Measurements from ENCODE around the gene FAS. TPM values are rescaled to one million over a fixed set of nuclear protein-coding genes. Genes with fewer than 3 reads are reported as not detected.

FAS gene
- total RNA-seq, 1 experiment from 2014 or later, result 9.3 TPM

DNA sequence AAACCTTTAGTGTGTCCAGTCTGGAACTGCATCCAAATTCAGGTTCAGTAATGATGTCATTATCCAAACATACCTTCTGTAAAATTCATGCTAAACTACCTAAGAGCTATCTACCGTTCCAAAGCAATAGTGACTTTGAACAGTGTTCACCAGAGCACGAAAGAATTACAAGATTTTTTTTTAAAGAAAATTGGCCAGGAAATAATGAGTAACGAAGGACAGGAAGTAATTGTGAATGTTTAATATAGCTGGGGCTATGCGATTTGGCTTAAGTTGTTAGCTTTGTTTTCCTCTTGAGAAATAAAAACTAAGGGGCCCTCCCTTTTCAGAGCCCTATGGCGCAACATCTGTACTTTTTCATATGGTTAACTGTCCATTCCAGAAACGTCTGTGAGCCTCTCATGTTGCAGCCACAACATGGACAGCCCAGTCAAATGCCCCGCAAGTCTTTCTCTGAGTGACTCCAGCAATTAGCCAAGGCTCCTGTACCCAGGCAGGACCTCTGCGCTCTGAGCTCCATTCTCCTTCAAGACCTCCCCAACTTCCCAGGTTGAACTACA, 694 bp upstream of the FAS start:
- ChIA-PET CTCF (interaction anchor here (1.0 to 2.3 kb wide), 6 partner anchors 27 to 224 kb away, joined by 3 to 13 read pairs (median 4); no protein-coding TSS in a partner anchor), RAD21 (ENCODE audit: low non-redundant PET in 1 of 2, low total read pairs in 2 of 2, uncharacterized antibody in 2 of 2, unreplicated experiment in 2 of 2) (no interaction called here), POLR2A (interaction anchor here (0.7 kb wide), 1 partner anchor 155 kb away, joined by 4 read pairs; no protein-coding TSS in a partner anchor)
- intact Hi-C loops (cut with micrococcal nuclease), result no loop called here
- Histone ChIP-seq H3K9me3 (ENCODE audit: control insufficient read depth in 1 of 2, insufficient read depth in 1 of 2, low read depth in 1 of 2, low read length in 2 of 2) (no peaks in the 10 kb centered on the region), H3K4me2 (ENCODE audit: low read length) (peak overlapping the region; percentile 95), H3K9me2 (ENCODE audit: insufficient read depth) (no peaks in the 10 kb centered on the region), H2AFZ (ENCODE audit: low read depth, low read length, poor library complexity, severe bottlenecking) (peak overlapping the region; percentile 82), H4K20me1 (ENCODE audit: insufficient read depth) (no peaks in the 10 kb centered on the region), H3K27me3 (ENCODE audit: insufficient read depth, low read length) (no peaks in the 10 kb centered on the region), H3K4me1 (ENCODE audit: control insufficient read depth in 1 of 2, insufficient read depth in 2 of 2, low read length in 2 of 2) (peaks cover 0 to 21% of the 10 kb centered on the region in 2 experiments; a peak in 3 of 4 replicates), H3K27ac (ENCODE audit: low read depth, low read length) (peak overlapping the region; percentile 83), H3K4me3 (replicated peaks in 1 of 2; ENCODE audit: low read depth in 1 of 2, low read length in 2 of 2) (peak overlapping the region; percentile 73 to 89), H3K36me3 (ENCODE audit: control insufficient read depth in 1 of 2, insufficient read depth in 2 of 2, low read length in 2 of 2) (no peaks in the 10 kb centered on the region), H3K9ac (ENCODE audit: low read length) (peak overlapping the region; percentile 76), H3K79me2 (ENCODE audit: insufficient read depth, low read length) (no peaks in the 10 kb centered on the region)
- no peak for ATAC-seq
- no peak for DNase-seq (ENCODE audit: low read depth, low spot score)
- BruUV-seq (replicated peaks), result TSS peak; percentile 48
- TF ChIP-seq SRF (IDR thresholded peaks at IDR 0.05; ENCODE audit: low read depth) (no peak), CEBPB (IDR thresholded peaks at IDR 0.05; ENCODE audit: low read depth) (0 out of 2 replicates have a peak, but pooled peaks have one; percentile 17)

DNA sequence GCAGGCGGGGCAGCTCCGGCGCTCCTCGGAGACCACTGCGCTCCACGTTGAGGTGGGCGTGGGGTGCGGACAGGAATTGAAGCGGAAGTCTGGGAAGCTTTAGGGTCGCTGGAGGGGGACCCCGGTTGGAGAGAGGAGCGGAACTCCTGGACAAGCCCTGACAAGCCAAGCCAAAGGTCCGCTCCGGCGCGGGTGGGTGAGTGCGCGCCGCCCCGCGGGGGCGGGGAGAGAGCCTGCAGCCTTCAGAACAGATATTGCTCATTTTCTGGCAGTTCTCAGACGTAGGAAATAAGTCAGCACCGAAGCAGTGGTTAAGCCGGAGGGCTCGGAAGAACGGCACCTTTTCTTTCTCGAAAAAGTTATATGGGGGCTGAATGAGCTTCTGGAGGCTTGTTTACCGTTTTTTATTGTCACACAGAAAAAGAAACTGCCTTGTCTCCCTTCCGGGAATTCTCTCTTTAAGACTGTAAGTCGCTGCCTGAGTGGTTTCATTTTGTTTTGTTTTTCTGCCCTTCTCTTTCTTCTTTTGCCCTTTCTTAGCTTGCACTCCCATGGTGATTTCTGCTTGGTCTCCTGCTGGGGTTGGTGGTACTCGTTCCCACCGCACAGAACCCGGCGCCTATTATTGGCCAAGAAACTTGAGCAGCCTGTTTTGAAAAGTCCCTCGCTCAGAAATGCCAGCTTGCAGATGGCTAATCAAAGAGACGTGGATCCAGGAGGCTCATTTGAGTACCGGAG, 732 bp downstream of the FAS start:
- H3K27me3 ChIP-seq (ENCODE audit: insufficient read depth, low read length), result no peaks in the 10 kb centered on the region
- BruUV-seq (replicated peaks), result TSS peak; percentile 54
- peak overlapping the region; percentile 83 for H3K27ac ChIP-seq (ENCODE audit: low read depth, low read length)
- no peaks in the 10 kb centered on the region for H4K20me1 ChIP-seq (ENCODE audit: insufficient read depth)
- ChIA-PET CTCF (interaction anchor here (1.1 to 2.3 kb wide), 4 partner anchors 10 to 156 kb away, joined by 3 to 13 read pairs (median 4); no protein-coding TSS in a partner anchor), RAD21 (ENCODE audit: low non-redundant PET in 1 of 2, low total read pairs in 2 of 2, uncharacterized antibody in 2 of 2, unreplicated experiment in 2 of 2) (interaction anchor here in 1 of 2 experiments (1.2 kb wide), 1 partner anchor 57 kb away, joined by 3 read pairs; no protein-coding TSS in a partner anchor), POLR2A (no interaction called here)
- TF ChIP-seq CEBPB (IDR thresholded peaks at IDR 0.05; ENCODE audit: low read depth) (0 out of 2 replicates have a peak, but pooled peaks have one; percentile 15), FOSL1 (IDR thresholded peaks at IDR 0.05; ENCODE audit: low read depth) (no peak), POLR2AphosphoS5 (IDR thresholded peaks at IDR 0.05; ENCODE audit: low read depth, low read length) (peak; percentile 34; the same call in 1 of the 2 replicates), SIN3A (IDR thresholded peaks at IDR 0.05; ENCODE audit: low read depth) (peak; percentile 31; the same call in 1 of the 2 replicates), RAD21 (IDR thresholded peaks at IDR 0.05; ENCODE audit: low read depth) (no peak), ELF1 (IDR thresholded peaks at IDR 0.05; ENCODE audit: borderline replicate concordance, low read depth) (no peak), EGR1 (IDR thresholded peaks at IDR 0.05; ENCODE audit: low read depth) (peak; percentile 86)
- TF ChIP-seq, protein P1, sequence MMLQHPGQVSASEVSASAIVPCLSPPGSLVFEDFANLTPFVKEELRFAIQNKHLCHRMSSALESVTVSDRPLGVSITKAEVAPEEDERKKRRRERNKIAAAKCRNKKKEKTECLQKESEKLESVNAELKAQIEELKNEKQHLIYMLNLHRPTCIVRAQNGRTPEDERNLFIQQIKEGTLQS (IDR thresholded peaks at IDR 0.05), result no peak
- H3K9me2 ChIP-seq (ENCODE audit: insufficient read depth), result no peaks in the 10 kb centered on the region
- peak overlapping the region; percentile 82 for H2AFZ ChIP-seq (ENCODE audit: low read depth, low read length, poor library complexity, severe bottlenecking)
- no peaks in the 10 kb centered on the region for H3K79me2 ChIP-seq (ENCODE audit: insufficient read depth, low read length)
- intact Hi-C loops (cut with micrococcal nuclease), result no loop called here
- no peaks in the 10 kb centered on the region for H3K36me3 ChIP-seq (ENCODE audit: control insufficient read depth in 1 of 2, insufficient read depth in 2 of 2, low read length in 2 of 2)
- peak; percentile 35 for DNase-seq (ENCODE audit: low read depth, low spot score)
- peak; percentile 68 for ATAC-seq
- peak overlapping the region; percentile 73 to 89 for H3K4me3 ChIP-seq (replicated peaks in 1 of 2; ENCODE audit: low read depth in 1 of 2, low read length in 2 of 2)
- H3K4me1 ChIP-seq (ENCODE audit: control insufficient read depth in 1 of 2, insufficient read depth in 2 of 2, low read length in 2 of 2), result peaks cover 0 to 29% of the 10 kb centered on the region in 2 experiments; a peak in 3 of 4 replicates
- H3K9ac ChIP-seq (ENCODE audit: low read length), result peak overlapping the region; percentile 76
- peak overlapping the region; percentile 95 for H3K4me2 ChIP-seq (ENCODE audit: low read length)
- H3K9me3 ChIP-seq (ENCODE audit: control insufficient read depth in 1 of 2, insufficient read depth in 1 of 2, low read depth in 1 of 2, low read length in 2 of 2), result no peaks in the 10 kb centered on the region

Measured in HCT116 (cell line).